ENCODE measurements around the gene RIMS4.
A peak's percentile ranks its signal among the peaks of the same experiment; 100 is the strongest.

RIMS4 gene

DNA sequence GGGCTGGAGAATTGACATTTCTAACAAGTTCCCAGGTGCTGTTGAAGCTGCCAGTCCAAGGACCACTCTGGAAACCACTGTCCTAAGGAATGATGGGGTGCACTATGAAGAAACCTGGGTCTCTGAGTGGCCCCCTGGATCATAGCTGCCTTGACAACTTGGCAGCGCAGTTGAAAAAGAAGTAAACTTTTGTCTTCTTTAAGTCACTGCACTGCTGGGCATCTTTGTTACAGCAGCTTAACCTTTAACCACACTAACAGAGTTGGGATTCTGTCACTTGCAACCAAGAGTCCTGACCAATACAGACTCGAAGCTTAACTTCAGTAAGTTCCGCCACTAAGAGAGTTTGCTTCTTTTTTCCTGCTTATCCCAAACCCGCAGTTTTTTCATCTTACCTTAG, 73.2 kb downstream of the RIMS4 start:
- no peak for DNase-seq

DNA sequence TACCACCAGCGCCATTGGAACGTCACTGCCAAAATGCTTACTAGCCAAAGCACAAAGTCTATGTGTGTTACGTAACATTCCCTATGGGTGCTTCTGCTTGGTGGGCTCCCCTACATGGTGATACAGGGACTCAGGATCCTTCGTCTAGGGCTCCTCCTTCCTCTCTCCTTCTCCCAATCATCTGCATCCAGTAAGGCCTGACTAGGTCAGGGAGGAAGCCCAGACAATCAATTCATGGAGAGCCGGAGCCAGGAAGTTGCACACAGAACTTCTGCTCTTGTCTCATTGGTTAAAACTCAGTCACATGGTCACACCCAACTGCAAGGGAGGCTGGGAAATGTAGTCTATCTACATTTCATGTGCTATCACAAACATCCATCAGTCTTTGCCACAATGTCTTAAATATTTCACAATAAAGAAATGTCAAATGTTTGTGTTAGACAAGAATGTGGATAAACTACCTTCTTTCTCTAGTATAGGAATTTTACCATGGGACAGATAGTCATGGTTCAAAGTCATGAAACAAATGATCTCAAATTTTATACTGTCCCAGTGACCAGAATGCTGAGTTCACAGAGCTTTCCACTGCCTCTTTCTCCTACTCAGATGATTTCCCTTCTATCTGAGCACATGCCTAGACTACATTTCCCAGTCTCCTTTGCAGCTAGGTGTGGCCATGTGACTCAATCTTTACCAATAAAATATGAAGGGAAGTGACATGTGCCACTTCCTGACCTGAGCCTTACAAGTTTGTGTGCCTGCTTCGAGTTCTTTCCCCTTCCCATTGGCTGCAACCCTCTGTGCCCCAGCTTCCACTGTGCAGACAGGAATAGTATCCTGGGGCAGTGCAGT, 74.0 kb downstream of the RIMS4 start:
- DNase-seq = peak; percentile 47

DNA sequence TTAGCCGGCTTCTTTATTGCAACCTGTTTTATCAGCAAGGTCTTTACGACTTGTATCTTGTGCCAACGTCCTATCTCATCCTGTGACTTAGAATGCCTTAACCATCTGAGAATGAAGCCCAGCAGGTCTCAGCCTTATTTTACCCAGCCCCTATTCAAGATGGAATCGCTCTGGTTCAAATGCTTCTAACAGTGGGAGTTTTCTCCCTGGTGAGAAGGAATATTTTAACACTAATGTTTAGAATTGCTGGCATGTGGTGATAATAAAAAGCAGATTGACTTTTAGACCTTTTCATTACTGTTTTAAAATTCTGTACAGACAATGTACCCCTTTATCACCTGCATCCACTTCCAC, 74.6 kb downstream of the RIMS4 start:
- no peak for DNase-seq

DNA sequence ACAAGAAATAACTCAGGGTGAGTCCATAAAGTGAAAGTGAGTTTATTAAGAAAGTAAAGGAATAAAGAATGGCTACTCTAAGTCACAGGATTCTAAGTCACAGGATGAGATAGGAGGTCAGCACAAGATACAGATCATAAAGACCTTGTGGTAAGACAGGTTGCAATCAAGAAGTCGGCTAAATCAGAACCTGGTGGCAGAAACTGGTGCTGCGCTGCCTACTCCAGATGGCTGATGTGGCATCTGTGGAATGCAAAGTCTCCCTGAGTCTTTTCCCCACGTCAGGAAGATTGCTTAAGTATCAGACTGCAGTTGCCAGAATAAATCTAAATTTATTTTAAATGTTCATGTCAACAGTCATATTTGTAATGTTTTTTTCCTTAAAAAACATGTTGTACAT, 75.4 kb downstream of the RIMS4 start:
- DNase-seq = no peak

DNA sequence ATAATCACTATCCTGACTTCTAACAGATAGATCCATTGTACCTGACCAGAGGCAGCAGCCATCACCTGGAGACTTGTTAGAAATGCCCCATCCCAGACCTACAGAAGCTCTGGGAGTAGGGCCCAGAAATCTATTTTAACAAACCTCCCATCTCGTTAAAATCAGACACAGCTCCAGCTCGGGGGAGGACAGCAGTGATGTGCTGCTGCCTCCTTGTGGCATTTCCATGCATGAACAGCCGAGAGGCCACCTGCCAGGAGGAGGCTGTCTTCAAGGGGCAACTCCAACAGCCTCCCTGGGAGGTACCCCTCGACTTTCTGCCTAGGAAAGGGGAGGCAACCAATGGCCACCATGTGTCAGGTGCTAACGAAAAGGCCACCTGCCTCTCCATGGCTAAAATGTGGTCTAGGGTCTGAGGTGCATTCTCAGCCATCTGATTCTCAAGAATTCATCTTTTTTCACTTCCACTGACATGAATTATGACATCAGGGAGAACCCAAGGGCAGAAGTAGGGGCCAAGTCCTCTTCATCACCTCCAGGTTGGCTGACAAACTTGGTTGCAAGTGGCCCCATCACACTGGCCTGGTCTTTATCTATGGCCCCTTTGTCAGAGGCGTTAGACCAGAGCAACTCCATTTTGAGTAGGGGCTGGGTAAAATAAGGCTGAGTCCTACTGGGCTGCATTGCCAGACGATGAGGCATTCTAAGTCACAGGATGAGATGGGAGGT, 76.8 kb downstream of the RIMS4 start:
- DNase-seq = peak; percentile 46

DNA sequence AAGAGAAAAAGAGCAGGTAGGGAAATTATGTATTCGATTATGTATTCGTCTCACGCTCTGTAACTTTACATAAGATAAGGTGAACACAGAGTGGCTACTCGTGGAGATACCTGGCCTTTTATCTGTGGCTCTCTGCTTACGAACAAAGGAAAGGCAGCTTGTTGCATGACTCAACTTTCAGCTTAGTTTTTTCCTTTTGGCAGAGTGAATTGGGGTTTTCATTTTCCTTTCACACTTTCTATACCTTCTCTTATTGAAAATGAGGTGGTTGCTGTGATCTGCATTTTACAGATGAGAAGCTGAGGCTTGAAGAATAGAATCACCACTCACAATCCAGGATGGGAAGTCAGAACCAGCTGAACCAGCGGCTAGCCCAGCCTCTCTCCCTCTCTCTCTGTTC, 78.0 kb downstream of the RIMS4 start:
- DNase-seq = no peak

DNA sequence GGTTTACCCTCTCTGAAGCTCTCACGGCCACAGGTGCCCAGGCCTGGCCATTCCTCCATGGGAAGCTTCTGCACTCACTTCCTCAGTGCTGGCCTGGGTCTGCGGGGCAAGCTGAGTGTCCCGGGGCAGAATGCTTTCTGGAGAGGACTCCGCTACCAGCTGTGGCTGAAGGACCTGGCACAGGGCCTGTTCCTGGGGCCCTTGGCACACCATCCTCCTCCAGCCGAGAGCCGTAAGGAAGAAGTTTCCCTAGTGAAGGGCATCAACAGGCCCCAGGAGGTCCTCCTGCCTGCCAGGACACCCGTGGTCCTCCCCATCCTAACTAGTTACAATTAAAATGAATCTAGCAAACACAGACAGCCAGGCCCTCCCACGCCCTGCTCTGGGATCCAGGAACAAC, 78.7 kb downstream of the RIMS4 start:
- peak; percentile 19 for DNase-seq

DNA sequence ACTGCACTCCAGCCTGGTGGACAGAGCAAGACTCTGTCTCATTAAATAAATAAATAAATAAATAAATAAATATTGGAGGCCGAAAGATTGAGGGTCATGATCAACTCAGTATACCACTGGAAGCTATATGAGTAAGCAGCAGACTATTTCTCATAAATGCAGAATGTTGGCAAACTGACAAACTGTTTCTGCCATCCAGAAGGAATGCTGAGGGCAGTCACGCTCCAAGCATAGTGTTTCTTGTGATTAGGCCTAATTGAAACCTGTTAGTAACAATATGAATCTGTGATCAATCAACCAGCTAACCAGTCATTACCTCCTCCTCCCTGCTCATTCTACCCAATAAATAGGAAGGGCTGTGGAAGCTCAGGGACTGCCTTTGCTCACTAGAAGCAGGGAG, 79.9 kb downstream of the RIMS4 start:
- DNase-seq = no peak

DNA sequence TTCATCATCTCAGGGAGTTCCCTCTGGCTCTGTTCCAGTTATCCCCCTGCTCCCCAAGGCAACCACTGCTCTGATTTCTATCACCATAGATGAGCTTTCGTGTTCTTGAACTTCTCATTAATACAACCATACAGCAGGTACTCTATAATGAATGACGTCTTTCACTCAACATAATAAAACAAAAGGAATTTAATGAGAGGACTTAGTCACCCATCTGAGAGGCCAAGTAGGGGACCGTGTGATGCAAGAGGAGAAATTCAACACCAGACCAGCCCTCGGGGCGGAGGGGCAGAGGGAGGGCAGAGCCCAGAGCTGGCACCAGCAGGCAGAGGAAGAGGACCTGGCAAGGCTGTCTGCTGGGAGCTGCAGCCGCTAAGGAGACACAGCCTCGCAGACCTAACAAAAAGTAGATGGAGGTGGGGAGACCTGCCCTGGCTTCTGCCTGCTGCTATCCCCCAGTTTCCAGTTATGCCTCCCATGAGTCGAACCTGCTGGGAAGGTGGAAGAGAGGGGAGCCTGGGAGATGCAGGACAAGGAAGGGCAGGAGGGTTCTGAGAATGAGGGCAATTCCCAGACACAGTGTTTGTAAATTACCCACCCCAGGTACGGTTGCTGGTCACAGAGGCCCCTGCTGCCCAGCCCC, 81.4 kb downstream of the RIMS4 start:
- peak; percentile 48 for DNase-seq

DNA sequence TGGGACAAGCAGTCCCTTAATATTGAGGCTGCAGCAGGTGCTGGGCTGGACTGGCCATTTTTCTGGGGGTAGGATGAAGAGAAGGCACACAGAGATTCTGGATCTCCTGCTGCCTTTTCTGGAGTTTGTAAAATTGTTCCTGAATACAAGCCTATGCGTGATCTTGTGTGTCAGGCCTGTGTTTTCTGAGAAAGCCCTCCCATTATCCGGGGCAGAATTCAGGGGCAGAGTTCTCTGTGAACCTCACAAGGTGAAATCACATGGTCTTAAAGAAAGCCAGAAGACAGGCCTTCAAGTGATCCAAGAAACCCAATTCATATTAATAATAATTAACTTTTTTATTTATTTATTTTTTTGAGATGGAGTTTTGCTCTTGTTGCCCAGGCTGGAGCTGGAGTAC, 82.7 kb downstream of the RIMS4 start:
- no peak for DNase-seq

DNA sequence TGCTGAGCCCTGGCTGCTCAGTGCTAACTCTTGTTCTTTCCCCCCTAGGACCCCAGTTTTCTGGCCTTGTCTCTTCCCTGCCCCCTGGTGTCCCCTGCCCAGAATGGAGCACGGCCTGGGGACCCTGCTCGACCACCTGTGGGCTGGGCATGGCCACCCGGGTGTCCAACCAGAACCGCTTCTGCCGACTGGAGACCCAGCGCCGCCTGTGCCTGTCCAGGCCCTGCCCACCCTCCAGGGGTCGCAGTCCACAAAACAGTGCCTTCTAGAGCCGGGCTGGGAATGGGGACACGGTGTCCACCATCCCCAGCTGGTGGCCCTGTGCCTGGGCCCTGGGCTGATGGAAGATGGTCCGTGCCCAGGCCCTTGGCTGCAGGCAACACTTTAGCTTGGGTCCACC, 83.3 kb downstream of the RIMS4 start:
- no peak for DNase-seq

DNA sequence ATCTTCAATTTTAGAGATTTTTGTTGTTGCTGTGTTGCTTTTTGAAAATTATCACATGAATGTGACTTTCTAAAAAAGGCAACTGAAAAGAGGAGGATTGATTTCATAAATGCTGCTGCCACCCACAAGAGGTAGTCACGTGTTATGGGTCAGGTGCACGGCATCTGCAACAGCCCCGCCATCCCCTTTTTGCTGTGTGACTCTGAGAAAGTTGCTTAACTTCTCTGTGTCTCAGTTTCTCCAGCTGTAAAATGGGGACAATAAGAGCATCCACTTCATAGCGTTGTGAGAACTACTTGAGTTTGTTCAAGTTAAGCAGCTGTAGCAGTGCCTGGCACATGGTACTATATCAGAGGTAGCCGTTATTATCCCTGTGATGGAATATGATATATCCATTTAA, 84.5 kb downstream of the RIMS4 start:
- no peak for DNase-seq

DNA sequence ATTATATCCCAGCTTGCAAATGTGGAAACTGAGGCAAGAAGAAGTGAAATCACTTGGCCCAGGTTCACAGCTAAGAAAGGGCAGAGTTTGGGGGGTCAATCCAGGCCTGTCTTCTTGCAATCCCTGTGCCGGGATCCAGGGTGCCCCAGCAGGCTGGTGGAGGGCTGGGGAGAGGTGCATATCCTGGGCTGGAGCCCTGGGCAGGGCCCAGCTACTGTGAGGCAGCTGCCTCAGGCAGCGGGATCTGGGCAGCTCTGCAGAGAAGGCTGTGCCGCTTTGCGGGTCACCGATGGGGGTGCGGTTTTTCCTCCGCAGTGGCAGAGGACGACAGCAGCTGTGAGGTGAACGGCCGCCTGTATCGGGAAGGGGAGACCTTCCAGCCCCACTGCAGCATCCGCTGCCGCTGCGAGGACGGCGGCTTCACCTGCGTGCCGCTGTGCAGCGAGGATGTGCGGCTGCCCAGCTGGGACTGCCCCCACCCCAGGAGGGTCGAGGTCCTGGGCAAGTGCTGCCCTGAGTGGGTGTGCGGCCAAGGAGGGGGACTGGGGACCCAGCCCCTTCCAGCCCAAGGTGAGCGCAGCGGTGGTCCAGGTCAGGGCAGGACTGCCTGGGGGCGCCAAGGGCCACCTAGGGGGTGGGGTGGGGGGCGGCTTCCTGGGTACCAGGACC, 85.8 kb downstream of the RIMS4 start:
- DNase-seq = no peak

DNA sequence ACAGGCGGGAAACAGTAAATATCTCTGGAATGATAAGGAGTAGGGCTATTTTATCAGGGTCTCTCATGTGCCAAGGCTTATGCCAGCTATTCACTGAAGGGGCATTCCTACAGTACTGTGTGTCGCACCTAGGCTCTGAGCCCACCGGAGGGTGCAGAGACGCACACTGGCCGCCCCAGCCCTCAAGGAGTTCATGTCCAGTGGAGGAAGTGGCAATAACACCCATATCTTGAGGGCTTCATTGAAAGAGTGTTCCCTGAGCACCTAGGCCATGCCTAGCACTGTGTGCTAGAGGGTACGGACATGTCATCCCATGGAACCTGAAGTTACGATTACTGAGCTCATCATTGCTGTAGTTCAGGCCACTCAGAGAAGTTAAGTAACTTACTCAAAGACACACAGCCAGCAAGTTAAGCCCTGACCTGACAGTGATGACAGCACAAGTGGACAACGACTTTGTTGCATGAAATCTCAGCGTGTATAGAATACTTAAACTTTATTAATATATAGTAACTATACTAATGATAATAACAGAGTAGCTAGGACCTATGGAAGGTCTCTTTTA, 86.5 kb downstream of the RIMS4 start:
- no peak for DNase-seq

DNA sequence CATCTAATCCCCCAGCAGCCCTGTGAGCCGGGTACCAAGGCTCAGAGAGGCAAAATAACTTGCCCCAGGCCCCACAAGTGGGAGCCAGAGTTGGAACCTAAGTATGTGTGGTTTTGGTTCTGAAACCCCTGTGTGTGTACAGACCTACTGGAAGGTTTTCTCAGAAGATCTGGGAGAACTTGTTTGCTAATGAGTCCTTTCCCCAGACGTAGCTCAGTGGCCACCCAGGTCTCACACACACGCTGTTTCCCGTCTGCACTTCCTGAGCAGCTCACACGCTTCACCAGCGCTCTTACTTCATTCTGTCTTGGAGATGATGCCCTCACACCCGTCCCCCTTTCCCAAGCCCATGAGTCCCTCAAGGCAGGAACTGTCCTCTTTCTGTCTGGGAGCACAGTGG, 87.0 kb downstream of the RIMS4 start:
- DNase-seq = no peak

DNA sequence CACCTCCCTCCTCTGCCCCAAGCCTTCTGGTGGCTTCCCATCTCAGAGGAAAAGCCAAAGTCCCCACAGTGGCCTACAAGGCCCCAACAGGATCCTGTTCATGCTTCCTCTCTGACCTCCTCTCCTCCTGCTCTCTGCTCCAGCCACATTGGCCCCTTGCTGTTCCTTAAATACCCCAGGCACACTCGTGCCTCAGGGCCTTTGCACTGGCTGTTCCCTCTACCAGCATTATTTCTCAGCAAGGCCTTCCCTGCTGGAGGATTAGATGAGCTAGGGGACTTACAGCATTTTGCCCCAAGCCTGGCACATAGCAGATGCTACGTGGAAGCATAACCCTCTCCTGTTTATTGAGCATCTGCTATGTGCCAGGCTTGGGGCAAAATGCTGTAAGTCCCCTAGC, 87.4 kb downstream of the RIMS4 start:
- no peak for DNase-seq

DNA sequence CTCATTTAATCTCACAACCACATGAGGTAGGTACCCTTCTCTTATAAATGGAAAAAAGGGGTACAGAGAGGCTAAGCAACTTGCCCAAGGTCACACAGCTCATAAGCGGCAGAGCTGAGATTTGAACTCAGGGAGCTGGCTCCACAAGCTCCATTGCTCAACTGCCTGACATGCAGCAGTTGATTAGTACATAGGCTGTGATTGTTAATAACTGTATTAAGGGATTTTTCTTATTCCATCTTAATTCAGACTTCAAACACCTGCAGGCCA, 88.6 kb downstream of the RIMS4 start:
- DNase-seq = no peak

DNA sequence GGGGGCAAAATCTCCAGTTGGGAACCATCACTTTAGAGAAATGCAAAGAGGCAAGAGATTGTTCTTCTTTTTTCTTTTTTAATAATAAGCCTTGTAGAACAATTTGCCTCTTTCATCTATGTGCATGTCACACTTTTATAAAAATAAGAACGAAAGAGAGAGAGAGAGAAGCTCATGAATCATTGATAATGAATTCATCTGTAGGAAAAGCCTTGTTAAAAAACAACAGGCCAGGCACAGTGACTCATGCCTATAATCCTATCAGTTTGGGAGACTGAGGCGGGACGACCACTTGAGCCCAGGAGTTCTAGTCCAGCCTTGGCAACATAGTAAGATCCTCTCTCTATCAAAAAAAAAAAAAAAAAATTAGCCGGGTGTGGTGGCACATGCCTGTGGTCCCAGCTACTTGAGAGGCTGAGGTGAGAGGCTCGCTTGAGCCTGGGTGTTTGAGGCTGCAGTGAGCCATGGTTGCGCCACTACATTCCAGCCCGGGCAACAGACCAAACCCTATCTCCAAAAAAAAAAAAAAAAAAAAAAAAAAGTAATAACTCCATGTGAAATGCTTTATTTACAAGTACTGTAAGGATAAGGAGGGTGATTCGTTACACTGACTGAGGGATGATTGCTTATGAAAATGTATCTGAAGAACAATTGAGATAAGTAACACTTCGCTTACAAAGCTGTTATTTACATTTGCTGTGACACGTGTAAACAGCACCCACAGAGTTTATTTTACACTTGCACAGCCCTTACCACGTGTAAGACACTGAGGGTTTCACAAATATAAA, 89.2 kb downstream of the RIMS4 start:
- DNase-seq = no peak

DNA sequence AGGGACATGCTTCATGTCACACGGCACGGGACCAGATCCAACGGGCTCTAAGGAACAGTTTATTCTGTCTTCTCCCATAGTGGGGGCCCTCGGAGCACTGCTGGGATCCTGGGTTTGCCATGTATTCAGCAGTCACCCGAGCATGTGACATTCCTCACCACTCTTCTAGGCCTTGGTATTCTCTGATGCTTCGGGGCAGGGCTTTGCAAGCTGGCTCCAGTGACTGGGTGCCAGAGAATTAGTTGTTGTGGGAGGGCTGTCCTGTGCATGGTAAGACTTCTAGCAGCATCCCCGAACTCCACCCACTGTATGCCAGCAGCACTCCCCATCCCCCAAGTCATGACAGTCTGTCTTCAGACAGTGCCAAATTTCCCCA, 89.7 kb downstream of the RIMS4 start:
- peak; percentile 33 for DNase-seq

DNA sequence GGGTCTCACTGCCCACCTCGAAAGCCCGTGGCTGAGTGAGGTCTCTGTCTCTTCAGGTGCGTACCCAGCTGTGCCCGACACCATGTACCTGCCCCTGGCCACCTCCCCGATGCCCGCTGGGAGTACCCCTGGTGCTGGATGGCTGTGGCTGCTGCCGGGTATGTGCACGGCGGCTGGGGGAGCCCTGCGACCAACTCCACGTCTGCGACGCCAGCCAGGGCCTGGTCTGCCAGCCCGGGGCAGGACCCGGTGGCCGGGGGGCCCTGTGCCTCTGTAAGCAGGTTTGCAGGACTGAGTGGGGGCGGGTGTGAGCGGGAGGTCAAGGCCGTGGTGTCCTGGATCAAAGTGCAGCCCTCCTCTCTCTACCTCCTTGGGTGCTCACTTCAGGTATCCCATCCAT, 90.5 kb downstream of the RIMS4 start:
- no peak for DNase-seq

DNA sequence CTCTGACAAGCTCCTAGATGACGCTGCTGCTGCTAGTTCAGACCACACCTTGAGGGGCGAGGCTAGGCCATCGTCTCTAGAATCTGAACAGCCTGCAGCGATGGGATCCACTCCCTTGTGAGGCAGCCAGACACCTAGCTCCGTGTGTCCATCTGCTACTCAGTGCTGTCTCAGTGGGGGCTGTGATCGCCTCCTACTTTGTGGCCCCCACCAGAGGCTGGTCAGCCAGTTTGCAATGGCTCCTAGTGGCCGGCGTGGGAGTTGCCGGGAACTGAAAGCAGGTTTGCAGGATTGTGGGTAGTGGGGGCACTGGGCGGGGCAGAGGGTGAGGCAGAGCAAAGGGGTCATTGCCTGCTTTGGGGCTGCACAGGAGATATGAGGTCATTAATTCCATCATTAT, 92.4 kb downstream of the RIMS4 start:
- DNase-seq = no peak

DNA sequence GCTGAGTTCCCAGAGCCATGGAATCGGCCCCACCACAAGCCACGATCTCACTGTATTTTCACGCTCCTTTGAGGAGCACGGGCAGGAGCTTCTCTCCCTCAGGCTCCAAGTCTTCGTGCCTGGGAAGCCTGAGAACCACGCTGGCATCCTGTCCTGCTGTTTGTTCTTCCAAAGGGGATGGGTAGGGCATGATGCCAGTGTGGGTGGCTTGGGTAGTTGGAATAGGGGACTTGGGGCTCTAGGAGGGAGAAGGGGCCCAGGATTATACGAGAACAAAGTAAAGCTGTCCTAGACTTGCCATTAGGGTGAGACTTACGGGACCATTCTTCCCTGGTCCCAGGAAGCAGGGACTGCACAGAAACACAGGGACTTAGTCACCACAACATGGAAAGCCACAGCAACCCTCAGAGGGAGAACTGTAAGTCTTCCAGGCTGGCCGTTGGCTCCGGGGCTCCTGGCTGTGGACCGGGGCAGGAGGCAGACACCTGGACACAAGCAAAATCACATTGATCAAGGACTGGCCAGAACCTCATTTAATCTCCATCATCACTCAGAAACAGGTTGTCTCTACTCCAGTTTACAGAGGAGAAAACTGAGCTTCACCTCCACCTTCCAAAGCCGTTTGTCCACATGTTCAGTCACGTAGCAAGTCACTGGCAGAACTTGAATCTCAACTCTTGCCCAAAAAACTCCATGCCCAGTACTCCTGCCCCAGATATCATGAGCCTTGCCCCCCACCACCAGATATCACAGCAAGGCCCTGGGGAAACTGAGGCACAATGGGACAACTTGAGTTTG, 93.8 kb downstream of the RIMS4 start:
- no peak for DNase-seq

Data from COR-L47 (cell line).